ENCODE measurements around the gene ZNF471. TPM values are rescaled to one million over a fixed set of nuclear protein-coding genes. Genes with fewer than 3 reads are reported as not detected.

The ZNF471 gene
- total RNA-seq, 2 experiments from 2014 or later, result not detected

- Histone ChIP-seq H3K4me3 (ENCODE audit: low read depth, low read length, poor library complexity, severe bottlenecking) (no peak overlapping the region), H2AFZ (ENCODE audit: low read length) (no peak overlapping the region), H3K4me1 (ENCODE audit: insufficient read depth, low read length, poor library complexity, severe bottlenecking) (no peaks in the 10 kb centered on the region), H3K36me3 (ENCODE audit: insufficient read depth, low read length) (no peaks in the 10 kb centered on the region), H3K79me2 (ENCODE audit: insufficient read depth, low read depth, low read length) (no peaks in the 10 kb centered on the region), H3K27ac (ENCODE audit: low read depth, low read length, poor library complexity, severe bottlenecking) (no peak overlapping the region), H4K20me1 (ENCODE audit: insufficient read depth, low read length) (no peaks in the 10 kb centered on the region), H3K9me2 (ENCODE audit: insufficient read depth, low read length) (no peaks in the 10 kb centered on the region), H3K4me2 (ENCODE audit: low read length) (no peak overlapping the region), H3K9me3 (ENCODE audit: low read length) (peaks cover 9% of the 10 kb centered on the region; the same call in 1 of the 2 replicates)
- TF ChIP-seq CTCF (conservative IDR thresholded peaks at IDR 0.05; ENCODE audit: low read length) (no peak), EZH2phosphoT487 (IDR thresholded peaks at IDR 0.05; ENCODE audit: borderline replicate concordance, low read depth, low read length) (no peak)
- POLR2A ChIA-PET, result no interaction called here
- CTCF ChIA-PET (ENCODE audit: unreplicated experiment), result no interaction called here
- DNase-seq (ENCODE audit: low spot score), result no peak
- no TSS peak for BruUV-seq (replicated peaks)
- intact Hi-C loops (cut with micrococcal nuclease; ENCODE audit: unreplicated experiment), result no loop called here
These were observed 39.9 kb downstream of the ZNF471 start for GRCh38 chr19:56547535-56547934.

- no peak for TF ChIP-seq EZH2phosphoT487 (IDR thresholded peaks at IDR 0.05; ENCODE audit: borderline replicate concordance, low read depth, low read length)
- no peak for TF ChIP-seq CTCF (conservative IDR thresholded peaks at IDR 0.05; ENCODE audit: low read length)
- no peak overlapping the region for H3K4me2 ChIP-seq (ENCODE audit: low read length)
- H3K4me3 ChIP-seq (ENCODE audit: low read depth, low read length, poor library complexity, severe bottlenecking), result no peak overlapping the region
- peaks cover 11% of the 10 kb centered on the region; the same call in 1 of the 2 replicates for H3K9me3 ChIP-seq (ENCODE audit: low read length)
- H3K79me2 ChIP-seq (ENCODE audit: insufficient read depth, low read depth, low read length), result no peaks in the 10 kb centered on the region
- no peaks in the 10 kb centered on the region for H3K36me3 ChIP-seq (ENCODE audit: insufficient read depth, low read length)
- ChIA-PET CTCF (ENCODE audit: unreplicated experiment) (no interaction called here), POLR2A (no interaction called here)
- H3K4me1 ChIP-seq (ENCODE audit: insufficient read depth, low read length, poor library complexity, severe bottlenecking), result no peaks in the 10 kb centered on the region
- no peak overlapping the region for H3K27ac ChIP-seq (ENCODE audit: low read depth, low read length, poor library complexity, severe bottlenecking)
- no TSS peak for BruUV-seq (replicated peaks)
- intact Hi-C loops (cut with micrococcal nuclease; ENCODE audit: unreplicated experiment), result no loop called here
- no peak for DNase-seq (ENCODE audit: low spot score)
- H4K20me1 ChIP-seq (ENCODE audit: insufficient read depth, low read length), result no peaks in the 10 kb centered on the region
- no peak overlapping the region for H2AFZ ChIP-seq (ENCODE audit: low read length)
- H3K9me2 ChIP-seq (ENCODE audit: insufficient read depth, low read length), result no peaks in the 10 kb centered on the region
These were observed 46.7 kb downstream of the ZNF471 start for GRCh38 chr19:56554272-56554869.

GRCh38 chr19:56562766-56563165 is 55.1 kb downstream of the ZNF471 start:
- no TSS peak for BruUV-seq (replicated peaks)
- Histone ChIP-seq H3K9me3 (ENCODE audit: low read length) (peaks cover 11% of the 10 kb centered on the region), H2AFZ (ENCODE audit: low read length) (no peak overlapping the region), H3K79me2 (ENCODE audit: insufficient read depth, low read depth, low read length) (no peaks in the 10 kb centered on the region), H3K4me1 (ENCODE audit: insufficient read depth, low read length, poor library complexity, severe bottlenecking) (no peaks in the 10 kb centered on the region), H3K36me3 (ENCODE audit: insufficient read depth, low read length) (no peaks in the 10 kb centered on the region), H3K4me3 (ENCODE audit: low read depth, low read length, poor library complexity, severe bottlenecking) (no peak overlapping the region), H4K20me1 (ENCODE audit: insufficient read depth, low read length) (no peaks in the 10 kb centered on the region), H3K4me2 (ENCODE audit: low read length) (no peak overlapping the region), H3K27ac (ENCODE audit: low read depth, low read length, poor library complexity, severe bottlenecking) (no peak overlapping the region), H3K9me2 (ENCODE audit: insufficient read depth, low read length) (no peaks in the 10 kb centered on the region)
- ChIA-PET CTCF (ENCODE audit: unreplicated experiment) (no interaction called here), POLR2A (no interaction called here)
- no peak for DNase-seq (ENCODE audit: low spot score)
- intact Hi-C loops (cut with micrococcal nuclease; ENCODE audit: unreplicated experiment), result no loop called here
- TF ChIP-seq CTCF (conservative IDR thresholded peaks at IDR 0.05; ENCODE audit: low read length) (no peak), EZH2phosphoT487 (IDR thresholded peaks at IDR 0.05; ENCODE audit: borderline replicate concordance, low read depth, low read length) (no peak)

All from OCI-LY7 (cell line).